Thoracic aorta (tissue), 2 donors: ENCODE results near the gene PRDX3. TPM values are rescaled to one million over a fixed set of nuclear protein-coding genes. Genes with fewer than 3 reads are reported as not detected.

Source experiments
- ATAC-seq: fragments of 150-250 bp; one replicate; pipeline ENCODE4 v1.8.0; 2017; ENCODE audit warnings: low read depth; ENCODE audit not compliant: insufficient number of reproducible peaks, low FRiP score
- DNase-seq: peaks from one replicate; pipeline ENCODE4 v3.0.0-alpha.2; 2020; ENCODE audit warnings: low spot score
- H3K27ac ChIP-seq, 2 donors: fragments of 200-600 bp; sonication (generic); 1 replicate in 1 of 2; 2 replicates in 1 of 2; pipeline ENCODE4 v1.5.1; 2016; ENCODE audit warnings: mild to moderate bottlenecking in 2 of 2, moderate library complexity in 2 of 2
- H3K27me3 ChIP-seq: fragments of 200-600 bp; sonication (generic); replicated peaks from 2 replicates; pipeline ENCODE4 v1.6.0; 2016; ENCODE audit warnings: mild to moderate bottlenecking; ENCODE audit not compliant: insufficient read depth
- H3K36me3 ChIP-seq: fragments of 200-600 bp; sonication (generic); one replicate; pipeline ENCODE4 v1.5.1; 2016
- H3K4me1 ChIP-seq, 2 donors: fragments of 200-600 bp; sonication (generic); 1 replicate in 1 of 2; 2 replicates in 1 of 2; pipeline versions ENCODE4 v1.5.1 to v1.6.0; 2016; ENCODE audit warnings: low read depth in 2 of 2, mild to moderate bottlenecking in 1 of 2; ENCODE audit not compliant: control insufficient read depth in 1 of 2
- H3K4me3 ChIP-seq: fragments of 200-600 bp; sonication (generic); 2 replicates; pipeline ENCODE4 v1.5.1; 2016; ENCODE audit warnings: mild to moderate bottlenecking
- H3K9me3 ChIP-seq: fragments of 200-600 bp; sonication (generic); 2 replicates; pipeline ENCODE4 v1.5.1; 2016
- CTCF ChIP-seq: fragments of 200-600 bp; sonication (generic); IDR thresholded peaks from one replicate; pipeline ENCODE4 v1.5.1; 2019; ENCODE audit warnings: antibody characterized with exemption
- total RNA-seq, 2 donors: library from RNA; depleted of rRNA; stranded (reverse); fragments of >200 nt; gene quantifications; one replicate each; pipeline versions ENCODE4 v1.1.0 to v1.2.3, GENCODE V29; 2016

PRDX3 gene
- 10 to 100 TPM; 64.4 to 77.6 TPM for total RNA-seq

- peak within 1 kb of the TSS; percentile 77 to 83 for H3K27ac ChIP-seq
- H3K27me3 ChIP-seq: no peaks in the 10 kb centered on the region
- H3K36me3 ChIP-seq: peaks cover 3% of the 10 kb centered on the region
- no peaks in the 10 kb centered on the region for H3K9me3 ChIP-seq
- peak within 1 kb of the TSS; percentile 90 for H3K4me3 ChIP-seq
- DNase-seq (peak; percentile 86), ATAC-seq (peak; percentile 95)
- TF ChIP-seq CTCF: no peak
- peaks cover 8 to 28% of the 10 kb centered on the region in 2 donors for H3K4me1 ChIP-seq
These were observed at the start of gene PRDX3 for GRCh38 chr10:119178372-119179119. Gene PRDX3, minus strand, starts transcription at chr10:119178812. Its CDS starts 22 bp downstream, at chr10:119178790.

- peaks cover 32 to 50% of the 10 kb centered on the region in 2 donors for H3K4me1 ChIP-seq
These were observed 49.2 kb upstream of the PRDX3 start for GRCh38 chr10:119227825-119228224.

GRCh38 chr10:119225083-119225658, 46.6 kb upstream of the PRDX3 start:
- H3K27ac ChIP-seq: peak overlapping the region; percentile 50 to 86
- H3K27me3 ChIP-seq: no peaks in the 10 kb centered on the region
- DNase-seq (no peak), ATAC-seq (no peak)
- no peak for TF ChIP-seq CTCF
- no peaks in the 10 kb centered on the region for H3K36me3 ChIP-seq
- peaks cover 55 to 68% of the 10 kb centered on the region in 2 donors for H3K4me1 ChIP-seq
- no peak overlapping the region for H3K4me3 ChIP-seq
- no peaks in the 10 kb centered on the region for H3K9me3 ChIP-seq

More at GRCh38 chr10:119227825-119228224, 49.2 kb upstream of the PRDX3 start:
- no peak overlapping the region for H3K27ac ChIP-seq
- no peaks in the 10 kb centered on the region for H3K9me3 ChIP-seq
- DNase-seq: no peak
- no peak overlapping the region for H3K4me3 ChIP-seq
- H3K36me3 ChIP-seq: no peaks in the 10 kb centered on the region
- H3K27me3 ChIP-seq: no peaks in the 10 kb centered on the region
- TF ChIP-seq CTCF: no peak
- ATAC-seq: no peak

- peak overlapping the region; percentile 21 for H3K4me3 ChIP-seq
- peak overlapping the region; percentile 81 to 86 for H3K27ac ChIP-seq
- DNase-seq (no peak), ATAC-seq (no peak)
- H3K27me3 ChIP-seq: no peaks in the 10 kb centered on the region
- peaks cover 69 to 90% of the 10 kb centered on the region in 2 donors for H3K4me1 ChIP-seq
- H3K9me3 ChIP-seq: no peaks in the 10 kb centered on the region
- no peaks in the 10 kb centered on the region for H3K36me3 ChIP-seq
- TF ChIP-seq CTCF: no peak
These were observed 44.4 kb upstream of the PRDX3 start for GRCh38 chr10:119222966-119223386.

GRCh38 chr10:119222537-119222936, 43.9 kb upstream of the PRDX3 start:
- no peak for TF ChIP-seq CTCF
- Histone ChIP-seq H3K27ac (peak overlapping the region; percentile 81 to 86), H3K4me3 (peak overlapping the region; percentile 2), H3K27me3 (no peaks in the 10 kb centered on the region), H3K36me3 (no peaks in the 10 kb centered on the region), H3K9me3 (no peaks in the 10 kb centered on the region), H3K4me1 (peaks cover 70 to 94% of the 10 kb centered on the region in 2 donors)
- ATAC-seq: no peak
- DNase-seq: no peak
